Stimulated activated CD8-positive, alpha-beta memory T cell treated with anti-CD3 and anti-CD28 coated beads, Interleukin-4, amount 100 ng/mL, for 1 hour (primary cell): ENCODE data around the gene APC.
A peak's percentile ranks its signal among the peaks of the same experiment; 100 is the strongest.

Experiments
- DNase-seq, 2 donors: peaks; one replicate each; pipeline ENCODE4 v3.0.0-alpha.2; 2020; ENCODE audit warnings: low read depth in 2 of 2, low spot score in 1 of 2

APC gene

GRCh38 chr5:112737463-112738190 lies at the start of gene APC:
Gene APC (plus strand): TSS chr5:112737885. CDS start chr5:112754891, 17,006 bp downstream.
- peak; percentile 38 to 49 for DNase-seq

GRCh38 chr5:112689155-112689909 lies 48.4 kb upstream of the APC start:
- no peak for DNase-seq

- DNase-seq: no peak
Measured at GRCh38 chr5:112690605-112691338, 46.9 kb upstream of the APC start.

- DNase-seq: no peak
Measured at GRCh38 chr5:112691339-112691680, 46.4 kb upstream of the APC start.

- DNase-seq: no peak
Measured at GRCh38 chr5:112691758-112692157, 45.9 kb upstream of the APC start.

GRCh38 chr5:112692472-112692871 lies 45.2 kb upstream of the APC start:
- no peak for DNase-seq

- no peak for DNase-seq
Measured at GRCh38 chr5:112693301-112693700, 44.4 kb upstream of the APC start.

GRCh38 chr5:112694853-112695709 lies 42.6 kb upstream of the APC start:
- DNase-seq: no peak

- DNase-seq: no peak
Measured at GRCh38 chr5:112696786-112697185, 40.9 kb upstream of the APC start.

GRCh38 chr5:112697322-112697721 lies 40.4 kb upstream of the APC start:
- no peak for DNase-seq

- DNase-seq: no peak
Measured at GRCh38 chr5:112697833-112698232, 39.9 kb upstream of the APC start.

- DNase-seq: no peak
Measured at GRCh38 chr5:112703866-112704820, 33.5 kb upstream of the APC start.

GRCh38 chr5:112706446-112707016 lies 31.2 kb upstream of the APC start:
- DNase-seq: no peak

- DNase-seq: peak; percentile 83 to 94
Measured at GRCh38 chr5:112707187-112708102, 30.2 kb upstream of the APC start.

GRCh38 chr5:112708103-112708622 lies 29.5 kb upstream of the APC start:
- DNase-seq: no peak

GRCh38 chr5:112709416-112709815 lies 28.3 kb upstream of the APC start:
- no peak for DNase-seq

GRCh38 chr5:112710896-112711295 lies 26.8 kb upstream of the APC start:
- DNase-seq: no peak

GRCh38 chr5:112711436-112711835 lies 26.2 kb upstream of the APC start:
- no peak for DNase-seq
